ENCODE measurements around the gene SLC4A1.
"Not testable (repeated sequence)": the region's sequence is repeated elsewhere in the genome, so short reads cannot be mapped to it uniquely, and the experiment has no call there.

Gene SLC4A1

DNA sequence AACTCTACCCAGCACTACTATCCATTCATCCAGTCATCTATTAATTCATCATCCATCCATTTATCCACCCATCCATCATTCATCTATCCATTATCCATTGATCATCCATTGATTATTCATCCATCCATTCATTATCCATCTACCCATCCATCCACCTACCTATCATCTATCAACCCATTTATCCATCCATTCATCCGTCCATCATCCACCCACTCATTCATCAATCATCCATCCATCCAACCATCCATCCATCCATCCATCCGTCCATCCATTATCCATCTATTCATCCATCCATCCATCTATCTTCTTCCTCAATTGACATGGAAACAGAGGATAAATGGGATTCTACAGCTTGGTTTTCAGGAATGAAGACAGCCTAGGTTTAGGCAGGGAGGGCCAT, 12.0 kb downstream of the SLC4A1 start:
- DNase-seq = no peak

GRCh38 chr17:44254361-44255095, 13.4 kb downstream of the SLC4A1 start:
- DNase-seq = no peak

GRCh38 chr17:44253006-44253405, 14.9 kb downstream of the SLC4A1 start:
- DNase-seq = no peak

GRCh38 chr17:44251062-44251461, 16.9 kb downstream of the SLC4A1 start:
- DNase-seq = no peak

DNA sequence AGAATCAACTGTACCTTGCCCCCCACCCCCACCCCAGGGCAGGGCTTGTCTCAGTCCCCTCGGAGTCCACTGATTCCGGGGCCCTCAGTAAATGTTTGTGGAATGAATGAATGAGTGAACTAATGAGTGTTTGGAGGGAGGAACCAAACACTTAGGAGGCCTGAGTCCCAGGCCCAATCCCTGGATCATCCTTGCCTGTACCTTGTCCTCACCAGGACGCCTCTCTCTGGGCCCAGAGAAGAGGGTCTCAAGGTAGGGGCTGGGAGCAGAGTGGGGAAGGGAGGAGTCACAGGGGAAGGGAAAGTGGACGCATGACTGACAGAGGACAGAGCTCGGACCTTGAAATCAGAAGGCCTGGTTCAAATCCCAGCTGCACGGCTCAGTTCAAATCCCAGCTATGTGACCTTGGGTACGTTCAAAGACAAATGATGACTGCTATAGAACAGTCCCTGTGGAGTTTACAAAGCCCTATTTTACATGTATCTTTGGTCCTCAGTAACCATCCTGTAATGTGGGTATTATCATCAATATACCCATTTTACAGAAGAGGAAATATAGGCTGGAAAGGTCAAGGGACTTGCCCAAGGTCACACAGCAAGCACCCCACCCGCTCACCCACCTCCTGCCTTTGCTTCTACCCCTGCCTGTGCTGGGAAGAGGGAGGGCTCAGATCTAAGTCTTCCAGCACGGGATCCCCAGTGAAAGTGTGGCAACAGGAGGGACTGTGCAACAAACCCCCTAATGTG, 18.3 kb downstream of the SLC4A1 start:
- DNase-seq = no peak

- DNase-seq = no peak
Measured at GRCh38 chr17:44247876-44248736, 19.8 kb downstream of the SLC4A1 start.

DNA sequence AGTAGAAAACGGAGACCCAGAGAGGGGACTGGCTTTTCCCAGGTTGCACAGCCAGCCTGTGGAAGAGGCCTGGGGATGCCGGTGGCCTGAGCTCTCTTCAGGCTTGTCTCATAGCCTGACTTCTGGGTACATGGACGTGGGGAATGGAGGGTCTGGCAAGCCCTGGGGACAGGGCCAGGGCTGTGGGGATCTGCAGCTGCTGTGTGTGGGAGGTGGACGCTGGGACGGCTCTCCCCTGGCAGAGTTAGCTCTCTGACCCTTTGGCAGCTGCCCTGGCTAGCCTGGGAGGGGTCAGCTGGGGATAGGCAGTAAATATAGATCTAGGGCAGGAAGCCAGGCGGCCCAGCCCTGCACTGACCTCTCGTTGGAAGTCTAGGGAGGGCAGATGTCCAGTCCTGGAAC, 20.5 kb downstream of the SLC4A1 start:
- no peak for DNase-seq

- DNase-seq = no peak
Measured at GRCh38 chr17:44241106-44241624, 26.8 kb downstream of the SLC4A1 start.

DNA sequence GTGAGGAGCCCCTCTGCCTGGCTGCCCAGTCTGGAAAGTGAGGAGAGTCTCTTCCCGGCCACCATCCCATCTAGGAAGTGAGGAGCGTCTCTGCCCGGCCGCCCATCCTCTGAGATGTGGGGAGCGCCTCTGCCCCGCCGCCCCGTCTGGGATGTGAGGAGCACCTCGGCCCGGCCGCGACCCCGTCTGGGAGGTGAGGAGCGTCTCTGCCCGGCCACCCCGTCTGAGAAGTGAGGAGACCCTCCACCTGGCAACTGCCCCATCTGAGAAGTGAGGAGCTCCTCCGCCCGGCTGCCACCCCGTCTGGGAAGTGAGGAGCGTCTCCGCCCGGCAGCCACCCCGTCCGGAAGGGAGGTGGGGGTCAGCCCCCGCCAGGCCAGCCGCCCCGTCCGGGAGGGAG, 30.0 kb downstream of the SLC4A1 start:
- not testable (repeated sequence) for DNase-seq

DNA sequence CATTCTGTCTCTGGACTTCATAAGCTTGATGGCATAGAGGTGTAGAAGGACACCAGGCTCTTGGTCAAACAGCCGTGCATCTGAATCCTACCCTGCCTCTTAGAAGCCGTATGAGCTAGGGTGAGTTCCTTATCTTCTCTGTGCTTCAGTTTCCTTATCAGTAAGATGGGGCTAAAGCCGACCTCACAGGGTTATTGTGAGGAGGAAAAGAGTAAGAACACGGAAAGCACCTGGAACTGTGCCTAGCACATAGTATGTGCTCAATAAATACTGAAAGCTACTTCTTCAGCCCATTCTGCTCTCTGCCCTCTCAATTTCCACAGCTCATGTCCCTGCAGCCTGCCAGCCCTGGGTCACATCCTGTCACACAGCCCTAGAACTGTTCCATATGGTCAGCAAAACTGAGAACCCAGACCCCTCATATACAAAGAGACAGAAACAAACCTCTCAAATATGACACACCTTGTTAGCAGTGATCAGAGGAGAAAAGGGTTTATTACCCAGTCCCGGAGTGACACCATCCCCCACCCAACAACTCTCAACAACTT, 31.4 kb downstream of the SLC4A1 start:
- DNase-seq = no peak

GRCh38 chr17:44235583-44235936, 32.4 kb downstream of the SLC4A1 start:
- DNase-seq = no peak

GRCh38 chr17:44233582-44233981, 34.4 kb downstream of the SLC4A1 start:
- DNase-seq = no peak

DNA sequence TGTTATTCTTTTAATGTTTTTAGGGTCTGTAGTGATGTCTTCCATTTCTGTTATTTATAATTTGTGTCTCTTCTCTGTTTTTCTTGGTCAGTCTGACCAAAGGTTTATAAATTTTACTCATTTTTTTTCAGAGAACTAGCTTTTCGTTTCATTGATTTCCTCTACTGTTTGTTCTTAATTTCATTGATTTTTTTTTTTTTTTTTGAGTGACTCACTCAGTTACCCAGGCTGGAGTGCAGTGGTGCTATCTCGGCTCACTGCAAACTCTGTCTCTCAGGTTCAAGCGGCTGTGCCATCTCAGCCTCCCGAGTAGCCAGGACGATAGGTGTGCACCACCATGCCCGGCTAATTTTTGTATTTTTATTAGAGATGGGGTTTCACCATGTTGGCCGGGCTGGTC, 35.9 kb downstream of the SLC4A1 start:
- DNase-seq = no peak

- DNase-seq = no peak
Measured at GRCh38 chr17:44230140-44230539, 37.8 kb downstream of the SLC4A1 start.

GRCh38 chr17:44229090-44229489, 38.8 kb downstream of the SLC4A1 start:
- DNase-seq = no peak

- DNase-seq = no peak
Measured at GRCh38 chr17:44223541-44224071, 44.3 kb downstream of the SLC4A1 start.

GRCh38 chr17:44222112-44222869, 45.6 kb downstream of the SLC4A1 start:
- peak; percentile 30 to 43 for DNase-seq

DNA sequence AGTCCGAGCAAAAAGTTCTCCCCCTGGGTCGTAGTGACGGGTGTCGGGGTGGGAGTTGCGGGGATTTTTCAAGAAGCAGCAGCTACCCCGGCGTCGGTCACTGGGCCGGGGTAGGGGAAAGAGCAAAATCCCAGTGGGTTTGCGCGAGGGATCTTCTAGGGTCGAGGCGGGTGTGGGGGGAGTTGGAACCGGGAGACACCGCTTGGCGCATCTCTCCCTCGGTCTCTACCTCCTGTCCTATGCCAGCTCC, 46.1 kb downstream of the SLC4A1 start:
- DNase-seq = no peak

DNA sequence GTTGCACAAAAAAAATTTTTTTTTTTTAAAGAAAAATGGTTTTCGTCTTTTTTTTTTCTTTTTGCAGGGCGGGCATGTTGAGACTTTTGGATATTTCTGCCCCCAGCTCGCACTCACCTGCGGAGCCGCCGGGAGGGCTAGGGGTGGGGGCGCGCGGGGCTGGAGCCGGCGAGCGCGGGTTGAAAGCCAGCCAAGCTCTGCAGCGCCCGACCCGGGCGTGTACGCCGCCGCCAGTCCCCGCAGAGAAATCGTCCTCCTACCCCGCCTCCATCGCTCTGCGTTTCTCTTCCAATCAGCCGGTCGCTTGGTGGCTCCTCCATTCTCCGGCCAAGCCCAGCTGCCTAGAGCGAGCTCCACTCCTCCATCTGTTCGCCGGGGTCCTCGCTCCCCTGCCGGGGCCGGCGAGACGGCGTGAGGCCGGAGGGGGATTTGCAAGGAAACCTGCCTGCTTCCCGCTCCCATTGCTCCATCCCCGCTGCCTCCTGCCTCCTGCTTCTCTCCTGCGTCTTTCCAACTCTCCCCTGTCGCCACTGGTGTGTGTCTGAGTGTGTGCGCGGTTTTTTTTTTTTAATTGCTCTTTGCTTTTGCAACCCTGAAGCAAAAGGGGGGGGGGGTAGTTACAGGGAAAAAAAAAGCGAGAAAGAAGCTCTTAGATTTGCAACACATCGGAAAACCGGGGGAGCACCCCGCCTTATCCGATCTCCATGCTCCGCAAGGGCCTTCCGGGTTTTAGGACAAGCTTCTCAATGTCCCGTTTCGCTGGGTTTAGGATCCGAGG, 46.7 kb downstream of the SLC4A1 start:
- DNase-seq = peak; percentile 49 to 55

- DNase-seq = peak; percentile 54 to 58
Measured at GRCh38 chr17:44220213-44221083, 47.5 kb downstream of the SLC4A1 start.
